ENCODE data around the gene FRAT1.

DNA sequence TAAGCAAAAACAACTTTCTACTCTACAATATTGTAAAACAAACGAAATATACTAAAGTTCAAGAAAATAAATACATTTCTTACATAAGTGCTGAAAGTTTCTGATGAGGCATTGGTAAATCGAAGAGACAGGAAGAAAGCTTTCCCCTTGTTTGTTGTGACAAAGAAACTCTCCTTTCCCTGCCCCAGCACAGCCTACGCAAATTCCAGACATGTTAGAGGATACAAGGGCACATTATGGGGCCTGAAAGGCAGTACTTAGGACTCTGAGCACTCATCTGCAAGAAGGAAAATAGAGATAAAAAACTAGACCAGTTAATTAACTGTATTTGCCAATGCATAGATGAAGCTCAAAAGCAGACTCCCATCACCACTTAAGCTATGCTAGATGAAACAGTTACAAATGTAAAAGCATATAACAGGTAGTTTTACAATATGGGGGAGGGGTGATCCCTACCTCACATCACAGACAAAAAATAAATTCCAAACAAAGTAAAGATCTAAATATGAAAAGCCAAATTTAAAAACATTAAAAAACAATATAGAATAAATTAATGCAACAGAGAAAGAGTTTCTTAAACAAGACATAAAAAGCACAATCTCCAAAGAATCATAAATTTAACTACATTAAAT, 48.4 kb upstream of the FRAT1 start:
- TF ChIP-seq CTCF (IDR thresholded peaks at IDR 0.05; ENCODE audit: low read depth, low read length, poor library complexity, severe bottlenecking) (no peak), EZH2phosphoT487 (IDR thresholded peaks at IDR 0.05; ENCODE audit: borderline replicate concordance, low read length) (no peak)
